Activated T-cell treated with anti-CD3 and anti-CD28 coated beads, Interleukin-2, amount 50 U/mL, for 4 hours (primary cell): ENCODE measurements around the gene ITGB2. TPM values are rescaled to one million over a fixed set of nuclear protein-coding genes. Genes with fewer than 3 reads are reported as not detected.
A peak's percentile ranks its signal among the peaks of the same experiment; 100 is the strongest.

ENCODE experiments used
- ATAC-seq, 2 donors: fragments of 200-7000 bp; cut with Tn5 transposase; one replicate each; pipeline ENCODE4 v1.10.0; 2021
- DNase-seq: peaks from one replicate; pipeline ENCODE4 v3.0.0-alpha.2; 2020
- H3K27me3 Mint-ChIP-seq: one replicate; pipeline ENCODE4 v1.8.0; 2021; ENCODE audit warnings: low read depth, mixed read lengths
- H3K36me3 Mint-ChIP-seq: one replicate; pipeline ENCODE4 v1.8.0; 2022; ENCODE audit warnings: mixed read lengths; ENCODE audit not compliant: insufficient read depth
- H3K4me1 Mint-ChIP-seq: one replicate; pipeline ENCODE4 v1.8.0; 2021; ENCODE audit warnings: low read depth, mixed read lengths
- H3K4me3 Mint-ChIP-seq: one replicate; pipeline ENCODE4 v1.8.0; 2021; ENCODE audit warnings: mild to moderate bottlenecking, moderate library complexity, mixed read lengths
- H3K9me3 Mint-ChIP-seq: one replicate; pipeline ENCODE4 v1.8.0; 2021; ENCODE audit warnings: mixed read lengths
- total RNA-seq, 3 donors: library from RNA; stranded (reverse); gene quantifications; one replicate each; pipeline ENCODE4 v1.2.1, GENCODE V29; 2021

ITGB2 gene
- total RNA-seq, 3 donors from 2014 or later, result 175 to 195 (median 180) TPM

- H3K4me3 Mint-ChIP-seq, result no peak overlapping the region
- peaks cover 14% of the 10 kb centered on the region for H3K4me1 Mint-ChIP-seq
- ATAC-seq (no peak), DNase-seq (no peak)
- peaks cover 11% of the 10 kb centered on the region for H3K36me3 Mint-ChIP-seq
- no peaks in the 10 kb centered on the region for H3K27me3 Mint-ChIP-seq
- H3K9me3 Mint-ChIP-seq, result no peaks in the 10 kb centered on the region
These were observed 30.3 kb downstream of the ITGB2 start for GRCh38 chr21:44890338-44890931.

- ATAC-seq (no peak), DNase-seq (no peak)
- Mint-ChIP-seq H3K36me3 (peaks cover 11% of the 10 kb centered on the region), H3K27me3 (no peaks in the 10 kb centered on the region), H3K9me3 (no peaks in the 10 kb centered on the region), H3K4me1 (peaks cover 14% of the 10 kb centered on the region), H3K4me3 (no peak overlapping the region)
These were observed 30.9 kb downstream of the ITGB2 start for GRCh38 chr21:44889625-44890337.

- ATAC-seq (no peak), DNase-seq (no peak)
- H3K4me1 Mint-ChIP-seq, result peaks cover 14% of the 10 kb centered on the region
- H3K36me3 Mint-ChIP-seq, result peaks cover 11% of the 10 kb centered on the region
- H3K9me3 Mint-ChIP-seq, result no peaks in the 10 kb centered on the region
- no peak overlapping the region for H3K4me3 Mint-ChIP-seq
- H3K27me3 Mint-ChIP-seq, result no peaks in the 10 kb centered on the region
These were observed 31.8 kb downstream of the ITGB2 start for GRCh38 chr21:44888581-44889550.

GRCh38 chr21:44887807-44888580 is 32.7 kb downstream of the ITGB2 start:
- ATAC-seq (no peak), DNase-seq (no peak)
- Mint-ChIP-seq H3K4me3 (no peak overlapping the region), H3K36me3 (peaks cover 10% of the 10 kb centered on the region), H3K4me1 (peaks cover 7% of the 10 kb centered on the region), H3K27me3 (no peaks in the 10 kb centered on the region), H3K9me3 (no peaks in the 10 kb centered on the region)

- ATAC-seq, result no peak
- Mint-ChIP-seq H3K36me3 (peaks cover 10% of the 10 kb centered on the region), H3K4me1 (peaks cover 4% of the 10 kb centered on the region)
These were observed 33.4 kb downstream of the ITGB2 start for GRCh38 chr21:44887126-44887806.

GRCh38 chr21:44886113-44887075 is 34.3 kb downstream of the ITGB2 start:
- Mint-ChIP-seq H3K36me3 (peaks cover 10% of the 10 kb centered on the region), H3K27me3 (no peaks in the 10 kb centered on the region), H3K4me3 (no peak overlapping the region), H3K4me1 (peaks cover 10% of the 10 kb centered on the region), H3K9me3 (no peaks in the 10 kb centered on the region)
- ATAC-seq, result no peak
- no peak for DNase-seq

More at GRCh38 chr21:44887126-44887806, 33.4 kb downstream of the ITGB2 start:
- Mint-ChIP-seq H3K9me3 (no peaks in the 10 kb centered on the region), H3K27me3 (no peaks in the 10 kb centered on the region), H3K4me3 (no peak overlapping the region)
- DNase-seq, result no peak

- peaks cover 18% of the 10 kb centered on the region for H3K4me1 Mint-ChIP-seq
- no peak for DNase-seq
- H3K9me3 Mint-ChIP-seq, result no peaks in the 10 kb centered on the region
- no peak overlapping the region for H3K4me3 Mint-ChIP-seq
- ATAC-seq, result no peak
- peaks cover 8% of the 10 kb centered on the region for H3K36me3 Mint-ChIP-seq
- no peaks in the 10 kb centered on the region for H3K27me3 Mint-ChIP-seq
These were observed 35.1 kb downstream of the ITGB2 start for GRCh38 chr21:44885615-44886014.

GRCh38 chr21:44884097-44884496 is 36.6 kb downstream of the ITGB2 start:
- Mint-ChIP-seq H3K27me3 (no peaks in the 10 kb centered on the region), H3K36me3 (peaks cover 8% of the 10 kb centered on the region), H3K9me3 (no peaks in the 10 kb centered on the region), H3K4me1 (peaks cover 22% of the 10 kb centered on the region), H3K4me3 (no peak overlapping the region)
- no peak for ATAC-seq
- DNase-seq, result no peak

- no peak for DNase-seq
- no peak for ATAC-seq
- Mint-ChIP-seq H3K36me3 (peaks cover 8% of the 10 kb centered on the region), H3K27me3 (no peaks in the 10 kb centered on the region), H3K4me1 (peaks cover 22% of the 10 kb centered on the region), H3K9me3 (no peaks in the 10 kb centered on the region), H3K4me3 (no peak overlapping the region)
These were observed 37.4 kb downstream of the ITGB2 start for GRCh38 chr21:44883250-44883649.

- Mint-ChIP-seq H3K4me3 (peak overlapping the region; percentile 2), H3K36me3 (peaks cover 4% of the 10 kb centered on the region), H3K9me3 (no peaks in the 10 kb centered on the region), H3K4me1 (peaks cover 22% of the 10 kb centered on the region), H3K27me3 (no peaks in the 10 kb centered on the region)
- DNase-seq, result no peak
- peak; percentile 55 to 61 for ATAC-seq
These were observed 39.4 kb downstream of the ITGB2 start for GRCh38 chr21:44881198-44881872.

- Mint-ChIP-seq H3K4me1 (peaks cover 23% of the 10 kb centered on the region), H3K27me3 (no peaks in the 10 kb centered on the region), H3K4me3 (no peak overlapping the region), H3K36me3 (no peaks in the 10 kb centered on the region), H3K9me3 (no peaks in the 10 kb centered on the region)
- DNase-seq, result no peak
- ATAC-seq, result peak; percentile 12 to 38
These were observed 40.1 kb downstream of the ITGB2 start for GRCh38 chr21:44880405-44881197.
